Activated CD8-positive, alpha-beta memory T cell treated with anti-CD3 and anti-CD28 coated beads, Interleukin-2, amount 50 U/mL, for 1 hour (primary cell): Measurements from ENCODE around the gene TACC2.

Experiments
- DNase-seq: peaks from one replicate; pipeline ENCODE4 v3.0.0-alpha.2; 2020; ENCODE audit errors: extremely low read depth

Gene TACC2

DNA sequence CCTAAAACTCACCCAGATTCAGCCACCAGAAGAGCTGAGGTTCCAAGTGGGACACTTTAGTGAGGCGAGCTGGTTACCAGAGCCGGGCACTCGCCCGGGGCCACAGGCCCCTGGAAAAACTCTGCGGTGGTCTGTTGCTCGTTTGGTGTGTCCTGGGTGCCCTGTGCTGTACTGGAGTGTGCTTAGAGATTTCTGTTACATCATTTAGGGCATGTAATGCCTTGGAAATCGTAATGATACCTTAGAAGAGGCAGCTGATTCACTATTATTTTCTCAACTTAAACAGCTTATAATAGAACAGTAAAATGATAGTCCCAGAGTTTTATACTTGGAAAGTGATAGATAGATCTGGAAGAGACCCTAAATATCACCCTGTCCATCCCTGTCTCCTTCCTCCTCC is 233.7 kb downstream of the TACC2 start:
- DNase-seq, result no peak

DNA sequence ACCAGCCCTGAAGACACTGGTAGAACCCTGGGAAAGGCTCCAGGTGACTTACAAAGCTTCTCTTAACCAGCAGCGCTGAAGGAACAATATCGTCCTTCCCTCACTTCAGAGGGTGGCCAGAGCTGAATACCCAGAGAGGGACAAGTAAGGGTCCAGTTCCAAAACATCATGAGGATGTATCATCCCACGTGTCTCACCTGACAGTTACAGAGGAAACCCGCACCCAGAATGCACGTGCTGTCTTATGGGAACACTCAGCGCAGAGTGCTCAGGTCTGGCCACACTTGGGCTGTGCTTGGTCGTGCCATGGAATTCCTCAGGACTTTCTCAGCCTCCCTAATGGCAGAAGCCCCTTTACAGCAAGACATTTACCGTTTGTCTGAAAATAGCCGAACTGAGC is 235.2 kb downstream of the TACC2 start:
- DNase-seq, result no peak

DNA sequence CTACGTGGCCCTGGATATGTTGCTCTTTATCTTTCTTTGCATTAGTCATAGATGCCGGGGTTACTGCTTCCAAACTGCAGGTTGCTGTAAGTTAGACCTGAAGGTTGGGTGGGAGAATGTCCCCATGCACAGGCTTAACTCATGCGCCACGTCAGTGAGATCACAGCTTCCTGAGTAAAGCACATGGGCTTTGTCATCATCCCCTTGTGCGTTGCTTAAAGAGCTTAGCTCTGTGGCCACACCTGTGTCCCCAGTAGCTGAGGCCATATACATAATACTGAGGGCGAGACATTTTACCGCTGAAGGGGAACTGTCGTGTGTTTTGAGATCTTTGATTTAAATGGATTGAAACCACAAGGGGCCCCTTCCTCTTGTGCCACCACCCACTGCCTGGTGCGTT is 236.4 kb downstream of the TACC2 start:
- no peak for DNase-seq

DNA sequence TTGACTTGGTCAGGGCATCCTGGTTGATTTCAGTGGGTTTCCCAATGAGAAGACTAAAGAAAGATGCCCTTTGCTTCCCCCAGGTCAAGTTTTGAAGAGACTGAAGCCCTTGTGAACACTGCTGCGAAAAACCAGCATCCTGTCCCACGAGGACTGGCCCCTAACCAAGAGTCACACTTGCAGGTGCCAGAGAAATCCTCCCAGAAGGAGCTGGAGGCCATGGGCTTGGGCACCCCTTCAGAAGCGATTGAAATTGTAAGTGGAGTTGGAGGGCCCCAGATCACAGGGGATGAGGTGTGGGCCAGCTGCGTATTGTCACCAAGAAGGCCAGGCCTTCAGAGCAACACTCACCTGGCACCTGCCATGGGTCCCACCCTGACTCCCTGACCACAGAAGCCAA is 238.8 kb downstream of the TACC2 start:
- no peak for DNase-seq

DNA sequence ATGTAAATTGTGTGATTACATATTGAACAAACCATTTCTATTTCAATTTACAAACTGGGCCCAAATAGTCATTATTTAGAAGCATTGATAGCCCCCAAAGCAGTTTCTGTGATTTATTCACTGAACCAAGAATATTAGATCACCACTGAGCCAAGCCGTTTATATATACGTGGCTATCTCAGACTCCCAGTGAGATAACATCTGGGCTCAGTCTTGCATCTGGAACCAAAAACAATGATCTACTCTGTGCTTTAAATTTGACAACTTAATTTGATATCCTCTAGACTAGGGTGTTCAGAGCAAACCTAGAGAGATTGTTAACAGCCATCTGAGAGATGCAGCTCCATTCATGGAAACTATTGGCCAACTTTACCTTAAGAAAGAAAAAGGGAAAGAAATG is 240.7 kb downstream of the TACC2 start:
- DNase-seq, result no peak

DNA sequence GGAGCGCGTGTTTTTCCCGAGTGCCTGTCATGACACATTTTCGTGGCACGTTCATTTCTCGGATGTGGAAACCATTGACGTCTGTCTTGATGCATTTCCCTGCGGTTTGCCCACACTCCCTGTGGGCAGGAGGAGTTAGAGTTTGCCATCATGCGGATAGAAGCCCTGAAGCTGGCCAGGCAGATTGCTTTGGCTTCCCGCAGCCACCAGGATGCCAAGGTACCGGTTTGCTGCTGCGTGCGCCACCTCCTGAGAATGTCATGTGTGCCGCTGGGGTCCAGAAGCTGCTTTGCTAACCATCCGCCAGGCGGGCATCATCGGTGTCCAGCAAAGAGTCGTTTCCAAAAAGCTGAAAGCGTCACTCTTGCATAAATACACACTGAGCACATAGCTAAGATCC is 241.3 kb downstream of the TACC2 start:
- no peak for DNase-seq

DNA sequence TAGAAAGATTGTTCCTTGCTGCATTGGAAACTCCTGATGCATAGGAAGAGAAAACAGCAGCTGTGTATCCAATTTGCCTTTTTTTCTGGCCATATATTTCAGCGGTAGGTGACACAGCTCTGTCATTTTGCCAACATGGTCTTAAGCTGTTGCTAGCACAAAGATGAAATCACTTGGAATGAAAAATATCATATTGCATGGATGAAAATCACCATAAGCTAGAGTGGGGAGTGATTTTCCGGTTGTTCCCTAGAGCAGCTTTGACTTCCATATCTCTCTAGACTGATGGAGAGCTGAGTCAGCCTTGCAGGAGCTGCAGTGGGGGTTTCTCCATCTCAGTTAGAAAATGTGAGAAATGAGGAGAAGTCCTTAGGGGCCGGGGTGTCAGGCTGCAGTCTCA is 243.8 kb downstream of the TACC2 start:
- DNase-seq, result no peak

DNA sequence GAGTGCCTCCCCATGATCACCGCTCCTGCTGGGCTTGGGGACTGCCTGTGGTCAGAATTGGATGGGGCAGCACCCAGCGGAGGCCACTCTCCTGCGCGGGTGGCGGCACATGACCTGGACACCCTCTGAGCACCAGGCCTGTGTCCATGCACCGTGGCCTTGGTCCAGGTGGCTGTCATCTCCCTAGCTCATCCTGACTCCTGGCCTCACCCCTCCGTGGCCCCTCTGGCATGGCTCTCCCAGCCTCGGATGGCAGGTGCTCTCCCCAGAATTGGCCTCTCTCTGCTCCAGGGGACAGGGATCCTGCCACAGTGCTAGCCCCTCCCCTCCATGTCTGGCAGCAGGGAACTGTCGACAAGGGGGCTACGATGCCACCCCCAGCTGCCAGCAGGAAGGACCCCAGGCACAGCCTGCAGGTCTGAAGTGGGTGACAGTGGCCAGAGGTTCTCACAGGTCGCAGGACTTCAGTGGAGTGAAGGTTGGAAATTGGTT is 244.9 kb downstream of the TACC2 start:
- no peak for DNase-seq

DNA sequence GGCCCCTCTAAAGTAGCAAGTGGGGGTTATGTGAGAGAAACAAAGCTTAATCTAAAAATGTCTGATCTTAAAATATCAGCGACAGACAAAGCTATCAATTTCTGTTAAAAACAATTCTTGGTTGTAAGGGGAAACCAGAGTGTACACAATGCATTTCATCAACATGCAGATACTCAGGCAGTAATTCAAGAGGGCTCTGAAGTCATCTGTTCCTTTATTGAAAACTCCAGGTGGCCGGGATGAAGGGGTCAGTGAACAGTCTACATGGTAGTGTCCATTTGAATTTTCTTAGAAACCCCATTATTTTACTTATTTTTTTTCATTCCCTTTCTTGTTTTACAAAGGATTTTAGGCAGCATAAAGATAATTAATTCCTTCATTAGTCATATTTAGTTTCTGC is 245.5 kb downstream of the TACC2 start:
- no peak for DNase-seq

DNA sequence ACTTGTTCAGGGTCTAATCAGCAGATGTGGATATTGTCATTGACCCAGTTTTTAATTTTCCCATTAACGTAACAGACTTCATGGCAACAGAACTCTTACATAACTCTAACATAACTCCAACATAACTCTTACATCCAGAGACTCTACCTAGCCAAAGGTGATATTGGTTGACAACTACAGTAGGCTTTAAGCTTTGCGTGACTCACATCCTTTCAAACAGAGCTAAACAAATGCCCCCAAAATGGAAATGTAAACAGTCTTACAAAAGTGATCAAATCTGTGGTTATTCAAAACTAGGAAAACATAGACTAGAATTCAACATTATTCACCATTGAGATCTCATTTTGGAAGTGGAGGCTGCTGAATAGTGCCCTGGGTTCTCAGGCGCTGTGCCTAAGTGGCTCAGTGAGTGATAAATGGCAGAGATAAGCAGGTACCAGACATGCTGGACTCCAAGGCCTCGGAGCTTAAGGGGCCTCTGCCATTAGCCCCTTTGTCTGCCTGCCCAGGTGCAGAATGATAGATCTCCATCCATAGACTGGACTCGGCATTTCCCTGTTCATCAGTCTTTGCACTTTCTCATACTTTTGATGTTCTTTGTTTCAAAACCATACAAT is 247.8 kb downstream of the TACC2 start:
- no peak for DNase-seq

DNA sequence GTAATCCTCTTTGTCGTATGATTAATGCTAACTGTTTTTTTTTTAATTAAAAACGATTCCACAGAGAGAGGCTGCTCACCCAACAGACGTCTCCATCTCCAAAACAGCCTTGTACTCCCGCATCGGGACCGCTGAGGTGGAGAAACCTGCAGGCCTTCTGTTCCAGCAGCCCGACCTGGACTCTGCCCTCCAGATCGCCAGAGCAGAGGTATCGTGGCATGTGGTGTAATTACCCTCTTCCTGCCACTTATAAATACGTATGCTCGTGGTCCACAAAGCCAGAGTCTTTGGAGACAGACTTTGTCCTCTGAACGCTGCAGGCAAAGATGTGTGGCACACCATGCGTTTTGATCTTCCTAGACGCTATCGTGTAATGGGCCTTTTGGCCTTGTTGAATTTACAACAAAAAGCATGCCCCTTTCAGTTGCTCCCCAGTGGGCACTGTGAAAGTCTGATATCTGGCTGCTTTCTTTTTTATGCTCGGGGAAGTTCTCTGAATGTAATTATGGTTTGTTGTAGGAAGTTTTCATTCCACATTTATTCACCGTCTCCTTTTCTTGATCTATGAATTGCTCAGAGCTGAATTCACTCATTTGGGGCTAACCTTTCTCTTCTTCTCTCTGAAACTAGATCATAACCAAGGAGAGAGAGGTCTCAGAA is 248.5 kb downstream of the TACC2 start:
- no peak for DNase-seq

DNA sequence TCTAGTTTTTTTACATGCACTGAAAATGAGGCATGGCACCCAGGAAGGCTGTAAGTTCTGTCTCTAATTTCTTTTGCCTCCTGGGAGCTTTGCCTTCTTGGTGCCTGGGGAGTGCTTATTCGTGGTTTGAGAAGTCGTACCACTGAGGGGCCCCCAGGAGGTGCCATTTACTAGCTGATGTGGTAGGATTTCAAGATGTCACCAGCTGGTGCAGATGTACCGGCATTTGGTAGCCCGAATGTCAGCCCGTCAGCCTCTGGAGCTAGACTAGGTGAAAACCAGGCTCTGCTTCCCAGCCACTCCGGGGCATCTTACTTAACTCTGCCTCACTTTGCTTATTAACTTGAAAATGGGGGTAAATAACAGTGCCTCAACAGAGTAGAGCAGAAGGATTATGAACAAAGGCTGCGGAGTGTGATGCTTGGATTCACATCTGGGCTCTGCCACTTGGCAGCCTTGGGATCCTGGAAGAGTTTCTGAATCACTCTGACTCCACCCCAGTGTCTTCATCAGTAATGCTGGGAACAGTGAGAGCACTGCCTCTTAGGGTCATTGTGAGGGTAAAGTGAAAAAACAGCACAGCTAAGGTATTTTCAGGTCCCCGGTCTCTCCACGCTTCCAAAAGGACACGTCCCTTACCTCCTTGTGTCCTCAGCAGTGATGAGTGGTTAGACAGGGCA is 250.8 kb downstream of the TACC2 start:
- DNase-seq, result no peak

DNA sequence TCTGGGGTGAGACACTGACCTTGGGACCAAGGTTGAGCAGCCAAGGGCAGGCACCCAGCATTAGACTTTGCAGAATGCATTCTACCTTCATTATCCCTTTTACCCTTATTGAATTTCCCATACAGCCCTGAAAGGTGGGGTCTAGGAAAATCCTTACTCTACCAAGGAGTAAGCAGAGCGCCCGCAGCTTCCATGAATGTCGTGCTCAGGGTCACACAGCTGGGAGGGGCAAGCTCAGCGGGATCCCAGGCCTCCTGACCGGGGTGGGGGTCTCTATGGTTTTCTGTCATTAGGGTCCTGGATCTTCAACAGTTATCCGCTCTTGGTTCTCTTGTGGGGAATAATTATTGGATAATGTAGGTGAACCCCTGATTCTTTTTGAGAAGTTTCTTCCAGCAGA is 251.4 kb downstream of the TACC2 start:
- DNase-seq, result no peak

DNA sequence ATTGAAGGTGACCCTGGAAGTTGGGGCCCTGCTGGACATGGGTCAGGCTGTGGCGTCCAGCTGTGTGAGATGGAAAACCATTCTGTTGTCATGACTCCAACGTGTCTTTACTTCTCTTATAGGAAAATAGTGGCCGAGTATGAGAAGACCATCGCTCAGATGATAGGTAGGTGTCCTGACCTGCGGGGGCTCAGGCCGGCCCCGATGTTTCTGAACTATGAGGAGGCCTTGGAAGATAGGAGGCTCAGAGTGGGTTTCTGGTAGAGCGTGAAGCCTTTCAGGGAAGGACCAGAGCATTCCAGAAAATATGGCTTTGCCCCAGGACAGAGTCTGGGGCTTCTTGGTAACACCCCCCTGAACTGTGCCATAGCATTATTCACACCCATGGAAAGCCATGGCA is 252.9 kb downstream of the TACC2 start:
- no peak for DNase-seq

DNA sequence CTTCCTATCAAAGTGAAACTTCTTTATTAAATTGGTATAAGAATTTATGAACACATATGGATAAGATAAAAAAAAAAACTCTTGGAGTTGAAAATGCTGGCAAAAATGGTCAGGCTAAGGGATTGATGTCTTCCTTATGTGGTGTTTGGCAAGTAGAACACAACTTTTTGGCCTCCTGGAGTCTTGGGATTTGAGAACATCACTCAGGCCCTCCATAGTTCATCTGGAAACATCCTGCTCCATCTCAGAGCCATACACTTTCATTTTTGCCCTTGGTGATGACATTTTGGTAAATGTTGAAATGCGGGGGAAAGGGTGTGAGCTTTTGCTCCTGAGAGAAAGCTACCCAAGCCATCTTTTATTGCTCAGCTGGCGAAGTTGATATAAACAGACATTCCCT is 254.6 kb downstream of the TACC2 start:
- DNase-seq, result no peak

DNA sequence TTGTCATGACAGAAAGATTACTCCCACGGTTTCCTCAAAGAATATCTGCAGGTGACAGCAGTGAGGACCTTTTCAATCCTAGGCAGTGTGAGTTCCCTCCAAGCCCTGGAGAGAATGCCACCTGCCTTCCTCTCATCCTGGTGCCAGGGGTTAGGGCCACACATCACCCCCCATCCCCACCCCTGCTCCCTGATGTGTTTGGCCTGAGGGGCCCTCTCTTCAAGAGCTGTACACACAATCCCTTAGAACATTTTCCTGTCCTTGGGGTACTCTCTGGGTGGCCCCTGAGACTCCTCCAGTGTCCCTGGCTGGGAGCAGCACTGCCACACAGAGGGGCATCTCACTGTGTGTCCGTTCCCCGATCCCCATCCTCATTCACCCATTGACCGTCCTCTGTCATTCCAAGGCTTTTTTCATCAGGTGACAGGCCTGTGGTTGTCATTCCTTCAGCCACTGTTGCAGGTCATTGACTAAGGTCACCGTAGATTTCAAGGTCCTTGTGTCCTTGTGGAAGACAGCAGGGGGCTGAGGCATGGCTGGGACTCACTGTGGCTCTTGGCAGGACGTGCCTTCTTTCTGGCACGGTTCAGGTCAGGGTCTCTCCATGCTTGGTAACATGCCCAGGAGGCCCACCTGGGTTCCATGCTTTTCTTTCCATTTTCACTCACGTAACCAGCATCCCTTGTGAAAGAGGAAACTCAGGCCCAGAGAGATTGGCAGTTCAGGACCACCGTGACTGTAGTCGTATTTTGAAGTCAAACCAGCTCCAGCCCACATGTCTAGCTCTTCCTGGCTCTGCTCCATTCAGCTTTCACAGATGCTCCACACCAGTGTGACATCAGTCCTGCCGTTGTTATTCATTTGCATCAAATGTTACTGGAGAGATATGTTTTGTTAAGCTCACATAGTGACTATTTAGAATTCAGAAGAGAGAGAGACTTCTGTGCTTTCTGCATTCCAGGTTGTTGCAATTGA is 255.3 kb downstream of the TACC2 start:
- no peak for DNase-seq

DNA sequence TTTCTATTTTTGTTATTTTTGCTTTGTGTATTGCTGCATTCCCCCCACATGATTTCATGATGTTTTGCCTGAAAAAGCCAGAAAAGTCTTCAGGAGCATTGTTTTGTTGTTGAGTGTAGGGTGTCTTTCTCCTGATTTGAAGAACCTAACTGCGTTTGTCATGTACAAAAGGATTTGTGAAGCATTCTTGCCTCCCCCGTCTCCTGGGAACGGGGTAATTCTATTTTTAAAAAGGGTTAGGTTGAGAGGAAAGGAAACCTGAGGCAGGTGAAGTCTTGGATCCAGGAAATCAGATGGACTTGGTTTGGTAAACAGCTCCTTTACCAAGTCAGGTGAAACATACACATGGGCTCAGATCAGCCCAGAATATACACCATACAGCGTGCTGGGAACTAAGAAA is 256.2 kb downstream of the TACC2 start:
- no peak for DNase-seq

DNA sequence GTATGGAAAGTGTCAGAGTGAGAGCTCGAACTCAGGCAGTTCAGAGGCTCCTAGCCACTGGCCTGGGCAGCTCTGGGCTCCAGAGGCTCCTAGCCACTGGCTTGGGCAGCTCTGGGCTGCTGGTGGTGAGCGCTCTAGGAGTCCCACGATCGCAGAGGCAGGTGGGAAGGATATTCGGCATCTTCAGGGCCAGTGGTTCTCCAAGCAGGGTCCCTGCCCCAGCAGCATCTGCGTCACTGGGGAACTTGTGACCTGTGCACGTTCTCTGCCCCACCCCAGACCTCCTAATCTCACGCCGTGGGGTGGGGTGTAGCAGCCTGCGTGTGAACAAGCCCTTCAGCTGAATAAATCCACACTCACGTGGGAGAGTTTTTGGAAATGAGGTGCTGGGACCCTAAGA is 256.9 kb downstream of the TACC2 start:
- no peak for DNase-seq

DNA sequence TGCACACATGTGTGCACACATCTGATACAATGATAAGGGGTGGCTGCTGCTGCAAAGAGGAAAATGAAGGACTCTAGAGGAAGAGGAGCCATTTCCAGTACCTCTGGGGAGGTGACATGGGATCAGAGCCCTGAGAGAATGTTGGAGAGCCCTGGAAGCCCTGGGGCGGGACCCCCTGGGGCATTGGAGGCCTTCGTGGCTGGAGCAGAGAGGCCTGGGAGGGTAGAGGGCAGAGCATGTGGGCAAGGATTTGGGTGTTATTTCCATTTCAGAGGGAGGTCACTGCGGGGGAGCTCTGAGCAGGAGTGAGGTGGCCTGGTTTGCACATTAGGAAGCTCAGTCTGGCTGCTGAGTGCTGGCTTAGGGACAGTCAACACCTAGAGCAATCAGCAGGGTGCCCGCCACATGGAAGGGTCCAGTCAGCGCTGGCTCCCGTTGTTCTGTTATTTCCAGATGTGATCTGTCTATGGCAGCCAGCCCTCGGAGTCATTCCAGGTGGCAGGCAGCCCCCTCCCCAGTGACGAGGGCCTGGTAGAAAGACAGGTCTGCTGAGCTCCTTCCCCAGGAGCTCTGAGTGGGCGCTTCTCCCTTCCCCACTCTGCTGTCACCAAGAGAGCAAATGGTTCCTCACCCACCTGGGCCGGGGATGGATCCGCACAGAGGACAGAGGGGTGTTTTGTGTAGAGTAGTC is 258.0 kb downstream of the TACC2 start:
- DNase-seq, result no peak

DNA sequence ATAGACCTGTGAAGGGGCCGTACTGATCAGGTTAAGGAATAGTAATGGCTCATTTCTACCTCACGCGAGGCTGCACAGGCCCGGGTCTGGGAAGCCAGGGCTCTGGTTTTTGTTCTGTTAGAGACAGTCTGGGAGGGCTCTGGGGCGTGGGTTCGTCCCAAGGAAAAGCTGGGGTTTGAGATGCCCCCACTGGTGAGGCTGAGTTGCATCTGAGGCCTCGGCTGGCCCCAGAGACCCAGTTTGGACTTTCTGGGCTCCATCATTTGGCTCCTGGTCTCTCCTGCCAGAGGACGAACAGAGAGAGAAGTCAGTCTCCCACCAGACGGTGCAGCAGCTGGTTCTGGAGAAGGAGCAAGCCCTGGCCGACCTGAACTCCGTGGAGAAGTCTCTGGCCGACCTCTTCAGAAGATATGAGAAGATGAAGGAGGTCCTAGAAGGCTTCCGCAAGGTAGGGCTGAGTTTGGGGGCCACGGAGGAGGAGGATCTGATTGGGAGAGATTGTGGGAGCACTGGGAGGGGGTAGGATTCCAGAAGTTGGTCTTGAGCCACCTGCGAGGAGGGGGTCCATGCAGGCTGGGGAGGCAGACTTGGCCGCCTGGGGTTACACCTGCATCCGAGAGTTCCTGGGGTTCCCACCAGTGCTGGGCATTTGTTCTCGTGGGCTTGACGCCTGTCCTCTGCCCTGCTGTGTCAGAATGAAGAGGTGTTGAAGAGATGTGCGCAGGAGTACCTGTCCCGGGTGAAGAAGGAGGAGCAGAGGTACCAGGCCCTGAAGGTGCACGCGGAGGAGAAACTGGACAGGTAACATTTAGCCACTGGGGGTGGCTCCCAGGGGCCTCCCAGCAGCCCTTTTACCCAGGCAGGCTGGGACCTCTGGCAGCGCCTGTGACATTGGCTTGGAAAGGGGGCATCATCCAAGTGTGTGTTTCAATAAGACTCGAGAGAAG is 259.7 kb downstream of the TACC2 start:
- DNase-seq, result no peak
